NCI-H2196 (cell line): ENCODE data around the gene GADL1.

Experiments
- DNase-seq: peaks from one replicate; lab custom pipeline; 2025; ENCODE audit not compliant: unreplicated experiment; lab: John Stamatoyannopoulos, UW

The GADL1 gene

GRCh38 chr3:30696896-30697295 lies 197.6 kb downstream of the GADL1 start:
- no peak for DNase-seq

GRCh38 chr3:30696403-30696819 lies 198.1 kb downstream of the GADL1 start:
- DNase-seq: no peak

- no peak for DNase-seq
Observed at GRCh38 chr3:30695302-30696061, 199.0 kb downstream of the GADL1 start.

- DNase-seq: no peak
Observed at GRCh38 chr3:30694668-30695067, 199.8 kb downstream of the GADL1 start.

- DNase-seq: no peak
Observed at GRCh38 chr3:30694148-30694547, 200.3 kb downstream of the GADL1 start.

GRCh38 chr3:30693470-30694120 lies 200.9 kb downstream of the GADL1 start:
- DNase-seq: peak; percentile 13

GRCh38 chr3:30692498-30693130 lies 201.8 kb downstream of the GADL1 start:
- no peak for DNase-seq

- no peak for DNase-seq
Observed at GRCh38 chr3:30691944-30692343, 202.5 kb downstream of the GADL1 start.

GRCh38 chr3:30691249-30691880 lies 203.1 kb downstream of the GADL1 start:
- DNase-seq: no peak

GRCh38 chr3:30690199-30690598 lies 204.3 kb downstream of the GADL1 start:
- DNase-seq: no peak

- no peak for DNase-seq
Observed at GRCh38 chr3:30688776-30689641, 205.5 kb downstream of the GADL1 start.

GRCh38 chr3:30687930-30688570 lies 206.4 kb downstream of the GADL1 start:
- no peak for DNase-seq

- DNase-seq: no peak
Observed at GRCh38 chr3:30686799-30687198, 207.7 kb downstream of the GADL1 start.

GRCh38 chr3:30686176-30686575 lies 208.3 kb downstream of the GADL1 start:
- DNase-seq: no peak

GRCh38 chr3:30685267-30685667 lies 209.2 kb downstream of the GADL1 start:
- no peak for DNase-seq

- DNase-seq: no peak
Observed at GRCh38 chr3:30684356-30684755, 210.1 kb downstream of the GADL1 start.

- no peak for DNase-seq
Observed at GRCh38 chr3:30683769-30684168, 210.7 kb downstream of the GADL1 start.

- no peak for DNase-seq
Observed at GRCh38 chr3:30682434-30683155, 211.9 kb downstream of the GADL1 start.

GRCh38 chr3:30681649-30682211 lies 212.7 kb downstream of the GADL1 start:
- DNase-seq: no peak
